HG03280 (cell line): Measurements from ENCODE around the gene PITPNM2.

Experiments used
- ATAC-seq: cut with Tn5 transposase; IDR thresholded peaks from one replicate; pipeline ENCODE4 v1.9.1; 2021; ENCODE audit warnings: mild to moderate bottlenecking, moderate library complexity; ENCODE audit not compliant: unreplicated experiment

The PITPNM2 gene

DNA sequence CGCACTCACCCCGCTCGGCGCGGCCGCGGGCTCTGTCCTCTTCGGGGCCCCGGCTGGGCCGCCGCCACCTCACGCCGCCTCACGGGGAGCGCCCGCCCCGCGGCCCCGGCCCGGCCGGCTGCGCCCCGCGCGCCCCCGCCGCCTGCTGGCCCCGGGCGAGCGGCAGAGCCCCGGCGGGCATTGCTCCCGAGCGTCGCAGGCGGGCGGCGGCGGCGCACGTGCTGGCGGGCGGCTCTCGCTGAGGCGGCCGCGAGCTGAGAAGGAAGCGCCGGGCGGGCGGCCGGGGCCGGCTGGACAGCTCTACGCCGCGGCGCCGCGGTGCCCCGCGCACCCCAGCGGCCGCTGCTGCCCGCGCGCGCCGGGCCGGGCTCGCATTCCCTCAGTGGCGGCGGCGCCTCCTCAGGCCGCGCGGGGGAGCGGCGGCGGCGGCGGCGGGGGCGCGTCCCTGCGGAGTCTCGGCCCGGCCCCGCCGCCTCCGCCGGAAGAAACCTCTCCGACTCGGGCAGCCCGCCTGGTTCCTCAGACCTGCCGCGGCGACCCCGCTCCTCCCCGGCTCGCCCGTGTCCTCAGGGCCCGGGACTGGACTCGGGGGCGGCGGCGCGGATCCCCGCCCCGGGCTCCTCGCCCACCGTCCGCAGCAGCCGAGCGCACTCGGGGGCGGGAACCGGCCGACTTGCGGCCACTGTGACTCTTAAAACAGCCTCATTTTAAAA, at the start of gene PITPNM2:
TSS of gene PITPNM2 (minus strand) at position 347 of the 713 bp plus-strand sequence. CDS start 116,500 bp downstream, outside the sequence.
- peak; percentile 65 for ATAC-seq

GRCh38 chr12:123200414-123200813, 49.5 kb upstream of the PITPNM2 start:
- no peak for ATAC-seq

- no peak for ATAC-seq
Observed at GRCh38 chr12:123199936-123200335, 49.0 kb upstream of the PITPNM2 start.

GRCh38 chr12:123187637-123188036, 36.7 kb upstream of the PITPNM2 start:
- no peak for ATAC-seq

- ATAC-seq: no peak
Observed at GRCh38 chr12:123180171-123180570, 29.3 kb upstream of the PITPNM2 start.

DNA sequence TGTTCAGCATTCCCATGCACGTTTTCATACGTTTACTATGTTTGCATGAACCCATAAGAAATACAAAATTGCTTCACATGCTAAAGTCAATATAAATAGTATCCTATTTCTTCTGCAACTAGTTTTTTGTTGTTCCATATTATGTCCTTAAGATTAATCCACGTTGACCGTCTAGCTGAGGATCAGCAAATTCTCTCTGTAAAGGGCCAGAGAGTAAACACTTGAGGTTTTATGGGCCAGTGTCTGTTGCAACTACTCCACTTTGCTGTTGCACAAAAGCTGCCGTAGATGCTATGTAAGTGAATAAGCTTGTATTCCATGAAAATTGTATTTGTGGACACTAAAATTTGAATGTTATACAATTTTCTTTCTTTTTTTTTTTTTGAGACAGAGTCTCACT, 21.1 kb upstream of the PITPNM2 start:
- no peak for ATAC-seq

GRCh38 chr12:123167329-123167728, 16.4 kb upstream of the PITPNM2 start:
- no peak for ATAC-seq

DNA sequence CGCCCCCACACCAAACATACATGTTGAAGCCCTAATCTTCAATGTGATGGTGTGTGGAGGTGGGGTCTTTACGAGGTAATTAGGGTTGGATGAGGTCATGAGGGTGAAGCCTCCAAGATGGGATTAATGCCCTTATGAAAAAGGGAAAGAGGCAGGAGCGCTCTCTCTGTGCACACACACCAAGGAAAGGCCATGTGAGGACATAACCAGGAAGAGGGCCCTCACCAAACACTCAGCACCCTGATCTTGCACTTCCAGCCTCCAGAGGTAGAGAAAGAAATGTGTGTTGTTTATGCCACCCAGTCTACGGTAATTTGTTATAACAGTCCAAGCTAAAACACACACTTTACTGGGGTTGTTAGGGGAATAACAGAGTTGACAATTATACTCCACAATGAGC, 14.6 kb upstream of the PITPNM2 start:
- no peak for ATAC-seq

GRCh38 chr12:123164710-123165261, 13.9 kb upstream of the PITPNM2 start:
- ATAC-seq: no peak

GRCh38 chr12:123164222-123164621, 13.3 kb upstream of the PITPNM2 start:
- ATAC-seq: no peak

- ATAC-seq: no peak
Observed at GRCh38 chr12:123163227-123163626, 12.3 kb upstream of the PITPNM2 start.

GRCh38 chr12:123160801-123161487, 10.1 kb upstream of the PITPNM2 start:
- no peak for ATAC-seq

DNA sequence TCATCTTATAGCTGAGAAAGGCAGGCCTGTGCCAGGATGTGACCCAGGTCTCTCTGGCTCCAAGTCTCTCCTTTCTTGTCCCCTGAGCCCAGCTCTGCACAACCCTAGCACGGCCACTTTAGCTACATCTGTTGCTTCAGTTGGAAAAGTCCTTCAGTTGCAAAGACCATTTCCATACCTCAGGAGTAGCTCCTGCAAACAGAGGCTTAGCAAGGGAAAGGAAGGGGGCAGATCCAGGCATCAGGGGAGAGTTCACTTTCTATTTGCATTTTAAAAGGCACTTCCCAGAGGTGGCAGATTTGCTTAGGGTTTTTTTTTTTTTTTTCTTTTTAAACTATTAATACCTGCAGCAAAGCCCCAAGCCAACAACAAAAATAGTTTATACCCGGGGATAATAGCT, 3.0 kb upstream of the PITPNM2 start:
- ATAC-seq: no peak

DNA sequence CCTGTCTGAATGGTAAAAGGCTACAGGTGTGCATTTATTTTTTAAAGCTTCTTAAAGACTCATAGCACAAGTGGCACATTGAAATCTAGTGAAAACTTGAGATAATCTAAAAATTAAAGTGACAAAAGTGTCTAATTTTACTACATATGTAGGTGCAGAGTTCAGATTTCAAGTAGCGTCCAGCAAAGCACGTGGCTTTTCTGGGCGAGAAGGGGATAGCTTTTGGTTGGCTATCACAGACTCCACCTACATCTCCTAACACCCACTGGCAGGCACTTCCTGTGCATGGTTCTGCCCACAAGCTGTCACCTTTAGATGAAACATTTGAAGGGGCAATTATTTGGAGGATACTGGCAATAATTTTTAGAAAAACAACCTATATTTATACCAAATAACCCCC, 1.9 kb upstream of the PITPNM2 start:
- no peak for ATAC-seq

- no peak for ATAC-seq
Observed at GRCh38 chr12:123151457-123152454, 866 bp upstream of the PITPNM2 start.

GRCh38 chr12:123150275-123150743, 581 bp downstream of the PITPNM2 start:
- peak; percentile 29 for ATAC-seq

DNA sequence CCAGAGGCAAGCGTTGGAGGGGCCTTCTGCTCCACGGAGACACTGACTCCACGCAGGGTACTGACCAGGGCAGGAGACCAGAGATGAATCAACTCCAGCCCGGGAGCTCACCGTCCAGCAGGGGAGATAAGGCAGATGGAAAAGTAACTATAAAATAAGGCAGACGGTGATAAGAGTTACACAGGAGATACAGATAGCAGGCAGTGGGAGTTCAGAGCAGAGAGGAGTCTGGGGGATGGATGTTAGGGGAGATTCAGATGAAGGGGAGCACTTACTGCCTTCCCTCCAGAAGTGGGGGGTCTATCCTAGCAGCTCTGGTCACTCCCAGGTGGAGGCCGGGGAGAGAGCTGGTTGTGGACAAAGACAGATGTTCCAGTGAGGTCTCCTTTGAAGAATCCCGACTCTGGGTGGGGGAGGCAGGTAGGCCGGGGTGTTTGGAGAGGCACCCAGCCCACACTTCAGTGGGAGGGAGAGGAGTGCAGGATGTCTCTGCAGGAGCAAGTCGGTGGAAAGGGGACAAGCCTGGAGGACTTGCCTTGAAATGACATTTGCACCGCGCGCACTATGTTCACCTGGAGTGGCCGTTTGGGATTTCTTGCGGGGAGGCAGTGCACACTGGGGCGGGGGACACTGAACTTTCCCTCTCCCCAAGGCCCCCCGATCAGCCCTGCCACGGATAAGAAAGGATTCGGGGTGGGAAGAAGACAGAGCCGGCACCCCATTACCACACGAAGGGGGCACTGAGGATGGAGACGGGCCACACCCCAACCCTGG, 1.2 kb downstream of the PITPNM2 start:
- no peak for ATAC-seq

GRCh38 chr12:123149088-123149487, 1.8 kb downstream of the PITPNM2 start:
- ATAC-seq: no peak

GRCh38 chr12:123148655-123149054, 2.2 kb downstream of the PITPNM2 start:
- ATAC-seq: no peak

- no peak for ATAC-seq
Observed at GRCh38 chr12:123148223-123148622, 2.7 kb downstream of the PITPNM2 start.
